Heart right ventricle (tissue), 16 donors: Measurements from ENCODE around the gene LCN15. TPM values are rescaled to one million over a fixed set of nuclear protein-coding genes. Genes with fewer than 3 reads are reported as not detected.
A peak's percentile ranks its signal among the peaks of the same experiment; 100 is the strongest.

Experiments
- ATAC-seq, 8 donors: fragments of 200-7000 bp; cut with Tn5 transposase; one replicate each; pipeline ENCODE4 v1.9.1; 2020; ENCODE audit warnings: mild to moderate bottlenecking in 8 of 8, moderate library complexity in 8 of 8, moderate number of reproducible peaks in 1 of 8
- DNase-seq, 2 donors: peaks; one replicate each; pipeline ENCODE4 v3.0.0-alpha.2; 2020
- H3K27ac ChIP-seq, 10 donors: fragments of 200-600 bp; sonication (generic) in 2 of 10; one replicate each; pipeline versions ENCODE4 v1.5.0 to v1.8.0; 2020 to 2022; ENCODE audit warnings: mild to moderate bottlenecking in 3 of 10
- H3K27me3 ChIP-seq, 7 donors: fragments of 200-600 bp; one replicate each; pipeline ENCODE4 v1.8.0; 2021 to 2022; ENCODE audit warnings: mild to moderate bottlenecking in 2 of 7
- H3K36me3 ChIP-seq, 9 donors: fragments of 200-600 bp; sonication (generic) in 1 of 9; one replicate each; pipeline versions ENCODE4 v1.5.0 to v1.8.0; 2020 to 2022; ENCODE audit warnings: mild to moderate bottlenecking in 2 of 9
- H3K4me1 ChIP-seq, 9 donors: fragments of 200-600 bp; sonication (generic) in 1 of 9; one replicate each; pipeline versions ENCODE4 v1.5.0 to v1.8.0; 2020 to 2022; ENCODE audit warnings: mild to moderate bottlenecking in 4 of 9
- H3K4me3 ChIP-seq, 10 donors: fragments of 200-600 bp; sonication (generic) in 2 of 10; one replicate each; pipeline versions ENCODE4 v1.5.0 to v1.8.0; 2020 to 2022; ENCODE audit warnings: mild to moderate bottlenecking in 7 of 10, moderate library complexity in 2 of 10
- H3K9me3 ChIP-seq, 11 donors: fragments of 200-600 bp in 10 of 11; sonication (generic) in 2 of 11; one replicate each; pipeline versions ENCODE4 v1.5.0 to v1.8.0; 2013 to 2022; ENCODE audit warnings: mild to moderate bottlenecking in 2 of 11, control low read depth in 1 of 11, moderate library complexity in 1 of 11
- CTCF ChIP-seq, 9 donors: fragments of 200-600 bp; sonication (generic) in 2 of 9; IDR thresholded peaks; one replicate each; pipeline versions ENCODE4 v1.5.0 to v1.8.0; 2021 to 2022; ENCODE audit warnings: antibody characterized with exemption in 9 of 9, mild to moderate bottlenecking in 5 of 9, moderate library complexity in 1 of 9
- WGBS, 2 donors: extraction: QIAGEN DNeasy Blood & Tissue Kit; methylation state at CpG; one replicate each; pipeline ENCODE4 v1.1.7; 2013; ENCODE audit warnings: inconsistent platforms in 1 of 2; 5-methylcytosine and 5-hydroxymethylcytosine counted together
- intact Hi-C, 10 donors: fragments of 100-400 bp; cut with DNase I; formaldehyde crosslinking; loops; one replicate each; pipeline versions ENCODE4 v1.11.1 to v1.14.2; 2022
- polyA plus RNA-seq, 2 donors: library from polyadenylated mRNA; stranded (reverse); fragments of 200-250 nt; gene quantifications; one replicate each; pipeline ENCODE4 v1.2.3, GENCODE V29; 2013
- total RNA-seq, 10 donors: library from RNA; stranded (reverse); fragmentation: NEBNext Ultra II Directional in 3 of 10; extraction: Animal tissue kit (Norgen Biotek cat#: 25700) in 3 of 10; gene quantifications; one replicate each; pipeline versions ENCODE4 v1.2.1 to v1.2.4, GENCODE V29; 2021 to 2023
- donor health status: Arrhythmogenic right ventricular cardiomyopathy.
- donor health status: ischemic (EF 13 %, LVEDD 7.1; RV severe dilation, severe dysfunction).
- donor health status: healthy with polysubstance abuse.
- donor health status: DM: no; HTN: yes; CAD: no.
- donor health status: DM: no; HTN: no; CAD: no.
- donor health status: ischemic (EF 25% LVEDD 6.9; RV normal size, moderate dysfunction).
- donor health status: ischemic (EF 25% LVEDD 5.7; RV mildly dilated, moderate dysfunction).
- donor health status: healthy.
- donor health status: DM: yes; HTN: yes; CAD: no.
- donor health status: Ischemic cardiomyopathy.
- donor health status: ischemic (EF 35%, LVEDD 5.7; RV mildly dilated, moderate dysfunction).
- donor health status: nonischemic (EF 11% LVEDD 7.7; RV severe dilation, severe dysfunction).
- donor health status: DM: yes; HTN: yes; CAD: no.
- donor health status: PGD.
- donor health status: ischemic (EF 29% LVEDD 5.4; RV normal size, mild dysfunction).
- donor health status: nonischemic (EF 23%, LVEDD 6.1; RV moderate dilation, normal function).

The LCN15 gene
- total and polyA plus RNA-seq, 12 donors, result 0.85 to 20.1 (median 1.3) TPM; not detected in 7

DNA sequence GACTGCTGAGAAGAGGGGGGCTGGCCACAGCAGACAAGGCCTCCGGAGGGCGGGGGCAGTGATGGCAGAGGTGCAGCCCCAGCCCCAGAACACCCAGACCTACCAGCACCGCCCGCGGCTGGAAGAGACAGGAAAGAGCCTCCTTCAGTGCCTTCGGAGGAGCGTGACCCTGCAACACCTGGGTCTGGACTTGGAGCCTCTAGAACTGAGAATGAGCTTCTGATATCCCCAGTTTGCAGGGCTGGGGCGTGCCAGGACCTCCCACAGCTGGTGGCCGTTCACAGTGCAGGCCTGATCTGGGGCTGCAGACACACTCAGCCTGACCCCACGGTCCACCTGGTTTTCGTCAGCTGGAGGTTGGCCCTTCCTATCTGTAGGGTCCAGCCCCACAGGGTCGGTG, 30.7 kb downstream of the LCN15 start:
- no peaks in the 10 kb centered on the region for H3K36me3 ChIP-seq
- no peak overlapping the region for H3K27ac ChIP-seq
- ATAC-seq (no peak), DNase-seq (peak in 1 of 2 donors; percentile 9)
- H3K9me3 ChIP-seq, result no peaks in the 10 kb centered on the region
- 76 to 80% methylated on average over 12 of the region's 12 CpGs for WGBS, 2 donors
- H3K27me3 ChIP-seq, result no peaks in the 10 kb centered on the region
- intact Hi-C loops, result no loop called here
- H3K4me1 ChIP-seq, result peaks cover 6 to 13% (median 9%) of the 10 kb centered on the region in 9 donors
- no peak overlapping the region for H3K4me3 ChIP-seq
- TF ChIP-seq CTCF (IDR thresholded peaks at IDR 0.05), result no peak

- ATAC-seq (no peak), DNase-seq (peak in 1 of 2 donors; percentile 3)
- no peaks in the 10 kb centered on the region for H3K9me3 ChIP-seq
- intact Hi-C loops, result no loop called here
- peaks cover 8 to 16% (median 12%) of the 10 kb centered on the region in 9 donors for H3K4me1 ChIP-seq
- no peak overlapping the region for H3K27ac ChIP-seq
- WGBS, 2 donors, result 80 to 81% methylated on average over 16 of the region's 16 CpGs
- no peaks in the 10 kb centered on the region for H3K27me3 ChIP-seq
- H3K4me3 ChIP-seq, result no peak overlapping the region
- no peak for TF ChIP-seq CTCF (IDR thresholded peaks at IDR 0.05)
- no peaks in the 10 kb centered on the region for H3K36me3 ChIP-seq
These were observed 31.7 kb downstream of the LCN15 start for GRCh38 chr9:136732444-136733178.

- no peak overlapping the region for H3K27ac ChIP-seq
- H3K4me1 ChIP-seq, result peaks cover 16 to 42% (median 37%) of the 10 kb centered on the region in 9 donors
- ATAC-seq, result no peak
- no peaks in the 10 kb centered on the region for H3K9me3 ChIP-seq
- 91 to 92% methylated on average over 8 of the region's 8 CpGs for WGBS, 2 donors
- no peaks in the 10 kb centered on the region for H3K27me3 ChIP-seq
- TF ChIP-seq CTCF (IDR thresholded peaks at IDR 0.05), result no peak
- peak in 1 of 2 donors; percentile 4 for DNase-seq
- H3K4me3 ChIP-seq, result no peak overlapping the region
- intact Hi-C loops, result loop anchor here in 2 of 10 donors (5.0 kb wide), 1 partner anchor 43 kb away; the partner anchor contains the start of gene AGPAT2 (in 2 of the 2)
- peaks cover 0 to 22% (median 4%) of the 10 kb centered on the region in 9 donors for H3K36me3 ChIP-seq
These were observed 34.4 kb downstream of the LCN15 start for GRCh38 chr9:136729926-136730325.

- Histone ChIP-seq H3K9me3 (no peaks in the 10 kb centered on the region), H3K27ac (peak overlapping the region in 5 of 10 donors; percentile 83 to 89 (median 85)), H3K4me1 (peaks cover 16 to 48% (median 41%) of the 10 kb centered on the region in 9 donors), H3K36me3 (peaks cover 0 to 30% (median 10%) of the 10 kb centered on the region in 9 donors), H3K4me3 (peak overlapping the region; percentile 63 to 98 (median 82)), H3K27me3 (no peaks in the 10 kb centered on the region)
- intact Hi-C loops, result loop anchor here in 2 of 10 donors (5.0 kb wide), 1 partner anchor 42 kb away; the partner anchor contains the start of gene AGPAT2 (in 2 of the 2)
- 75 to 87% methylated on average over 7 of the region's 7 CpGs for WGBS, 2 donors
- no peak for TF ChIP-seq CTCF (IDR thresholded peaks at IDR 0.05)
- DNase-seq, result no peak
- peak in 1 of 8 donors; percentile 15 for ATAC-seq
These were observed 35.2 kb downstream of the LCN15 start for GRCh38 chr9:136729144-136729543.
